Measurements from ENCODE around the gene NMNAT2.
A peak's percentile ranks its signal among the peaks of the same experiment; 100 is the strongest.

Gene NMNAT2

DNA sequence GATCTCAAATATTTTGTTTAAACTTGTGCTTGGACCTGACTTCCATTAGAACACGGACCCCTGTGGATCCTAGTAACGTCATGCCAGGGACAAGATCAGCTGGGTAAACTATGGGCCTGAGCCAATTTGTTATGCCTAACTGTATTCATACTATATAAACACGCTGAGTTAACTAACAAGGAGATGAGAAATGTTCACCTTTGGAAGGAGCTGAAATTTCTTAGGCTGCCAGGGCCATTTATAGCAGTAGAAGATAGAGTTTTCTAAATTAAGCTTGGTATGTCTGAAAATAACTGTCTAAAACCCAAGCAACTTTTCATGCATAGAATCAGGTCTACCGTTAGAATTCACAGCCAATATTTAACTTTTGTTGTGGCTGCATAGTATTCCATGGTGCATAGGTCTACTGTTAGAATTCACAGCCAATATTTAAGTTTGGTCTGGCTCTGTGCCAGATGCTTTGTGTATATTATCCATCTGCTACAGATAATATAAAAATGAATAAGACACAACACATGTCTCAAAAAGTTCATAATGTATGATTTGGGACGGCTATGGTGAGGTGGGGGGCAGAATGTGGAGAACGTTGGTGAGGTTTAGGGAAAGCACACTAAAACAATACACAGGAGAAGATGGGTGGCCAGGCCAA is 61.5 kb downstream of the NMNAT2 start:
- DNase-seq (ENCODE audit: low read depth, low spot score) = no peak
- no peak for TF ChIP-seq CTCF (IDR thresholded peaks at IDR 0.05; ENCODE audit: insufficient read depth, low read length, missing control alignments)
- H3K4me3 ChIP-seq (ENCODE audit: low read depth, low read length) = no peak overlapping the region
- ChIA-PET POLR2A (no interaction called here), CTCF (no interaction called here)

DNA sequence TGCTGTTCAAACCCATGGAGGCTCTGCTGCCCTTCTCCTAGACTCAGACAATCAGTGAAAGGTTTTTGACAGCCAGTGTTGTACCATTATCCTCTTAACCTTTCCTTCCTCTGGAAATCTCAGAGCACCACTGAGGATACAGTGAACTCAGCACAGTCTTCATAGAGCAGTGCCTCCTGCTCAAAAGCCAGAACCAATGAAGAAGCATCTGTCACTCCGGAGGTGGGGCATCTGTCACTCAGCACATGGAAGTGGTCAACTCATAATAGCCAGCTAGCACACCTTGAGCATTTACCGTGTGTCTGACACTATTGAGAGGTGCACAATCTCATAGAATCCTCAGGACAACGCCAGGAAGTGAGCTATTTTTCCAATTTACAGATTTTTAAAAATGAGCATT is 62.4 kb downstream of the NMNAT2 start:
- POLR2A ChIA-PET = interaction anchor here (0.6 kb wide), 1 partner anchor 130 kb away, joined by 3 read pairs; no protein-coding TSS in a partner anchor
- no peak overlapping the region for H3K4me3 ChIP-seq (ENCODE audit: low read depth, low read length)
- CTCF ChIA-PET = no interaction called here
- no peak for TF ChIP-seq CTCF (IDR thresholded peaks at IDR 0.05; ENCODE audit: insufficient read depth, low read length, missing control alignments)
- DNase-seq (ENCODE audit: low read depth, low spot score) = no peak

- no peak overlapping the region for H3K4me3 ChIP-seq (ENCODE audit: low read depth, low read length)
- ChIA-PET CTCF (no interaction called here), POLR2A (no interaction called here)
- no peak for DNase-seq (ENCODE audit: low read depth, low spot score)
- no peak for TF ChIP-seq CTCF (IDR thresholded peaks at IDR 0.05; ENCODE audit: insufficient read depth, low read length, missing control alignments)
Measured at GRCh38 chr1:183355181-183355580, 63.0 kb downstream of the NMNAT2 start.

GRCh38 chr1:183353597-183353996 is 64.6 kb downstream of the NMNAT2 start:
- no peak overlapping the region for H3K4me3 ChIP-seq (ENCODE audit: low read depth, low read length)
- POLR2A ChIA-PET = no interaction called here
- DNase-seq (ENCODE audit: low read depth, low spot score) = no peak
- CTCF ChIA-PET = no interaction called here
- TF ChIP-seq CTCF (IDR thresholded peaks at IDR 0.05; ENCODE audit: insufficient read depth, low read length, missing control alignments) = no peak

GRCh38 chr1:183349201-183349711 is 68.9 kb downstream of the NMNAT2 start:
- CTCF ChIA-PET = no interaction called here
- no peak for TF ChIP-seq CTCF (IDR thresholded peaks at IDR 0.05; ENCODE audit: insufficient read depth, low read length, missing control alignments)
- DNase-seq (ENCODE audit: low read depth, low spot score) = peak; percentile 31
- H3K4me3 ChIP-seq (ENCODE audit: low read depth, low read length) = no peak overlapping the region
- POLR2A ChIA-PET = no interaction called here

GRCh38 chr1:183346276-183346732 is 71.9 kb downstream of the NMNAT2 start:
- no peak overlapping the region for H3K4me3 ChIP-seq (ENCODE audit: low read depth, low read length)
- TF ChIP-seq CTCF (IDR thresholded peaks at IDR 0.05; ENCODE audit: insufficient read depth, low read length, missing control alignments) = no peak
- no peak for DNase-seq (ENCODE audit: low read depth, low spot score)
- ChIA-PET CTCF (no interaction called here), POLR2A (no interaction called here)

Measured in AG04449 (cell line).